Left ventricle myocardium inferior (tissue), 1 donor: ENCODE results near the gene METAP1. TPM values are rescaled to one million over a fixed set of nuclear protein-coding genes. Genes with fewer than 3 reads are reported as not detected.

Experiments used
- DNase-seq: peaks from one replicate; pipeline ENCODE4 v3.0.0-alpha.2; 2020
- H3K27ac ChIP-seq: fragments of 200-600 bp; replicated peaks from 2 replicates; pipeline ENCODE4 v1.8.0; 2021
- H3K27me3 ChIP-seq: fragments of 200-600 bp; 2 replicates; pipeline ENCODE4 v1.8.0; 2021; ENCODE audit warnings: low read depth
- H3K36me3 ChIP-seq: fragments of 200-600 bp; 2 replicates; pipeline ENCODE4 v1.8.0; 2021
- H3K4me1 ChIP-seq: fragments of 200-600 bp; 2 replicates; pipeline ENCODE4 v1.8.0; 2021
- H3K4me3 ChIP-seq: fragments of 200-600 bp; 2 replicates; pipeline ENCODE4 v1.8.0; 2021; ENCODE audit warnings: mild to moderate bottlenecking, moderate library complexity
- H3K9me3 ChIP-seq: fragments of 200-600 bp; replicated peaks from 2 replicates; pipeline ENCODE4 v1.8.0; 2021
- intact Hi-C: fragments of 100-400 bp; cut with micrococcal nuclease; formaldehyde crosslinking; loops from one replicate; pipeline ENCODE4 v1.11.0; 2022
- total RNA-seq: library from RNA; stranded (reverse); fragmentation: NEBNext Ultra II Directional; extraction: Animal tissue kit (Norgen Biotek cat#: 25700); gene quantifications from one replicate; pipeline ENCODE4 v1.2.1, GENCODE V29; 2021
- TF ChIP-seq, protein P1 (sequence below): fragments of 200-600 bp; IDR thresholded peaks from 2 replicates; pipeline ENCODE4 v1.8.0; 2021; ENCODE audit warnings: antibody characterized with exemption, mild to moderate bottlenecking, borderline replicate concordance
- donor health status: DM: no; HTN: yes; CAD: no; lungs with severe emphysema.

The METAP1 gene
- total RNA-seq, 1 donor from 2014 or later: 50.8 TPM

DNA sequence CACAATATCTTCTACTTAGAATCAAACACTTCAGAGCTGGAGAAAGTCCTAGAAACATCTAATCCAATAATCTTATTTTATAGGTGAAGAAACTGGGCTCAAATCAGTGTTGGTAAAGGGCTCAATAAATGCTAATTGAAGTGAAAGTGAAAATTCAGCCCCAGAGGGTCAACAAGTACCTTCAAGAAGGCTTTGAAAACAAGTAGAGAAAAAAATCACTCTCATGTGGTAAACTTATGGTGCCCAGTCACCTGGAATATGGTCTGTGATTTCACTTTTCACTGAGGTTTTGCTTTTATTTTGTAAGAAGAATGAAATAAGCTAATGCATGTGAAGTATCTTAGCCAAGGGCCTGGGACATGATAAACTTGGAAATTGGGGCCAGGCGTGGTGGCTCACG is 37.5 kb upstream of the METAP1 start:
- intact Hi-C loops: no loop called here
- H3K4me1 ChIP-seq: no peaks in the 10 kb centered on the region
- H3K27ac ChIP-seq: no peak overlapping the region
- no peaks in the 10 kb centered on the region for H3K27me3 ChIP-seq
- H3K4me3 ChIP-seq: no peak overlapping the region
- no peaks in the 10 kb centered on the region for H3K9me3 ChIP-seq
- no peaks in the 10 kb centered on the region for H3K36me3 ChIP-seq
- no peak for DNase-seq
- TF ChIP-seq, protein P1, sequence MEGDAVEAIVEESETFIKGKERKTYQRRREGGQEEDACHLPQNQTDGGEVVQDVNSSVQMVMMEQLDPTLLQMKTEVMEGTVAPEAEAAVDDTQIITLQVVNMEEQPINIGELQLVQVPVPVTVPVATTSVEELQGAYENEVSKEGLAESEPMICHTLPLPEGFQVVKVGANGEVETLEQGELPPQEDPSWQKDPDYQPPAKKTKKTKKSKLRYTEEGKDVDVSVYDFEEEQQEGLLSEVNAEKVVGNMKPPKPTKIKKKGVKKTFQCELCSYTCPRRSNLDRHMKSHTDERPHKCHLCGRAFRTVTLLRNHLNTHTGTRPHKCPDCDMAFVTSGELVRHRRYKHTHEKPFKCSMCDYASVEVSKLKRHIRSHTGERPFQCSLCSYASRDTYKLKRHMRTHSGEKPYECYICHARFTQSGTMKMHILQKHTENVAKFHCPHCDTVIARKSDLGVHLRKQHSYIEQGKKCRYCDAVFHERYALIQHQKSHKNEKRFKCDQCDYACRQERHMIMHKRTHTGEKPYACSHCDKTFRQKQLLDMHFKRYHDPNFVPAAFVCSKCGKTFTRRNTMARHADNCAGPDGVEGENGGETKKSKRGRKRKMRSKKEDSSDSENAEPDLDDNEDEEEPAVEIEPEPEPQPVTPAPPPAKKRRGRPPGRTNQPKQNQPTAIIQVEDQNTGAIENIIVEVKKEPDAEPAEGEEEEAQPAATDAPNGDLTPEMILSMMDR: no peak

DNA sequence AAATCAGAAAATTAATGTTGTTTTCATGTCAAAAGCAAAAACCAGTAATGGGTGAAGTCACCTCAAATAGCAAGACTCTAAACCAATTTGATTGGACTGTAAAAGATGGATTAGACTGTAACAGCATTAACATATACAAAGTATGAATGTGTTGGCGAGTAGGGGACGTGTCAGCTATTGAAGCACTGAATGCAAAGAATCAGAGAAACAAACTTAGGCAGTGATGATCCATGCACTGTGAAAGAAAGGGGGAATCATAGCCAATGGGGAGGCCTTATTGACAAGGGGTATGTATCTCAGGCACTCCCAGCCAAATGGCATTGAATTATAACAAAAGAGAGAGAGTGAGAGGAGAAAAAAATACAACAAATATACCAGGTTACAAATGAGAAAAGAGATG is 36.1 kb upstream of the METAP1 start:
- Histone ChIP-seq H3K4me1 (no peaks in the 10 kb centered on the region), H3K27ac (no peak overlapping the region), H3K9me3 (no peaks in the 10 kb centered on the region), H3K36me3 (no peaks in the 10 kb centered on the region), H3K4me3 (no peak overlapping the region), H3K27me3 (no peaks in the 10 kb centered on the region)
- DNase-seq: no peak
- TF ChIP-seq, protein P1: no peak
- intact Hi-C loops: no loop called here

DNA sequence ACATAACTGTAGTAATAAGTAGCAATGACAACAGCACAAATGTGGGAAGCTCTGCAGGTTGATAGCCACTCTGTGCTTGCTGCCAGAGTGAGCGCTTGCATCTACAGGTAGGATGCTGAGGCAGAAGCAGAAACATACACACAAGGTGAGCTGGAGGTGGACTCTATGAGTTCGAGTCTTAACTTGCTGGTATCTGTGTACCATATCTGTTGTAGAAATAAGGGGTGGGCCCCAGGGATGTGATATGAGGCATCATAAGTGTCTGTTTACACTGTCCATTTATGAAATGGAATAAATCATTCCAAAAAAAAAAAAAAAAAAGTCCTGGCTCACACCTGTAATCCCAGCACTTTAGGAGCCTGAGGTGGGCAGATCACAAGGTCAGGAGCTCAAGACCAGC is 33.8 kb upstream of the METAP1 start:
- DNase-seq: no peak
- TF ChIP-seq, protein P1: no peak
- Histone ChIP-seq H3K4me1 (no peaks in the 10 kb centered on the region), H3K36me3 (no peaks in the 10 kb centered on the region), H3K27me3 (no peaks in the 10 kb centered on the region), H3K27ac (no peak overlapping the region), H3K4me3 (no peak overlapping the region), H3K9me3 (no peaks in the 10 kb centered on the region)
- intact Hi-C loops: no loop called here

DNA sequence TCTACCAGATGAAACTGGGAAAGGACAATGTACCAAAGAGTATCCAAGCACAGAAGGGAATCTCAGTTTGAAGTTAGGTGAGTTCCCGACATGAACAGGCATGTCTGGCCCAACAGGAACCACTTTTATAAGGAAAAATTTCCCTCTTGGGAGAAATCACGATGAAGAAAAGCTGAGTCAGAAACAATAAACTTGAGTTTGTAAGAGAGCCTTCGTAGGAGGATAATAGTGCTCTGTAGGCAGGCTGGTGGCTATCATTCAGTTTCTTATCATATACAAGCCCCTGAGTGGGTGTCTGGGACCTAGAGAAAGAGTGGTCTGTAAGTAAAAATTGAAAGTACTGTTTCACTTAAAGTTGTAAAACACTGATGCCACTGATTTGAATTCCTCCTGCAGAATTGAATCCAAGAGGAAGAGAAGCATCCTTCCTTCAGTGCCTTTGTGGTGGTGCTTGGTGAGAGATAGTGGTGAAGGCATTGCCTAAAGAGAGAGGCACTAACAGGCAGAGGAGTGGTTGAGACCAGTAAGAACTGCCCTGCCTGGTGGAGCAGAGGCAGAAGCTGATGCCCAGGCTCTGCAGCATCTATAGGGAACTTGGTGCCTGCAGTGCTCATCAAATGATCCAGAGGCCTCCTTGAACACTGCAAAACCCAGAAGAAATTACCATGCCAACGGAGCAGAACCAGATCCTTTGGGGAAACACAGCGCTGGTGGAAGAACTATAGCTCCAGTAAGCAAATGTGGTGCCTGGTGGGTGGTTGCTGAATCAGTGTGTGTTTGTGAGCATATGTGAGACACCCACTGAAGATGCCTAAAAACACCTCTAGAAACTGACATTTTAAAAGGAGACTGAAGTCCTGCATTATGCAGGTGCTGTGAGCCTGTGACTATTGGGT is 31.7 kb upstream of the METAP1 start:
- H3K27ac ChIP-seq: no peak overlapping the region
- no peaks in the 10 kb centered on the region for H3K4me1 ChIP-seq
- H3K9me3 ChIP-seq: no peaks in the 10 kb centered on the region
- H3K36me3 ChIP-seq: no peaks in the 10 kb centered on the region
- H3K27me3 ChIP-seq: no peaks in the 10 kb centered on the region
- no peak overlapping the region for H3K4me3 ChIP-seq
- DNase-seq: no peak
- TF ChIP-seq, protein P1: no peak
- intact Hi-C loops: no loop called here

DNA sequence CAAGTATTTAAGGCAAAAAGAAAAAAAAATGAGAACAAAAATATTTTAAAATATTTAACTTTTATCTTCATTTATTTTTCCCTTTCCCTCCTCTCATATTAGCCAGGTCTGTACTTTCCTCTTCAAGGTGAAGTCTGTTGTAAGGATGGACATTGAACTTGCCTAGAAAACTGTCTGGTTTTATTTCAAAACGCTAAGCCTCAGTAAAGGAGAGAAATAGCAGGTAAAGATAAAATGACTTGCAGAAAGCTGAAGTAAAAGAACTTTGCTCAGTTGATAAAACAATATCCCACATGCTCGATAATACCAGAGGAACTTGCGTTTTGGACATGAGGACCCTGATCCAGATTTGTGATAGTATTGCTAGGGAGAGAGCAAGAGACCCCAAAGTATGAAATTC is 28.6 kb upstream of the METAP1 start:
- no peaks in the 10 kb centered on the region for H3K27me3 ChIP-seq
- no peak overlapping the region for H3K27ac ChIP-seq
- H3K9me3 ChIP-seq: no peaks in the 10 kb centered on the region
- H3K4me3 ChIP-seq: no peak overlapping the region
- no peak for DNase-seq
- no peaks in the 10 kb centered on the region for H3K4me1 ChIP-seq
- TF ChIP-seq, protein P1: no peak
- no peaks in the 10 kb centered on the region for H3K36me3 ChIP-seq
- intact Hi-C loops: no loop called here
